Activated T-helper 1 cell treated with Interleukin-2 at 50 U/mL for 16 hours (primary cell): ENCODE results near the gene FAM13C.

Experiments used
- DNase-seq: peaks from one replicate; pipeline ENCODE4 v3.0.0-alpha.2; 2020; ENCODE audit warnings: low read depth

Gene FAM13C

DNA sequence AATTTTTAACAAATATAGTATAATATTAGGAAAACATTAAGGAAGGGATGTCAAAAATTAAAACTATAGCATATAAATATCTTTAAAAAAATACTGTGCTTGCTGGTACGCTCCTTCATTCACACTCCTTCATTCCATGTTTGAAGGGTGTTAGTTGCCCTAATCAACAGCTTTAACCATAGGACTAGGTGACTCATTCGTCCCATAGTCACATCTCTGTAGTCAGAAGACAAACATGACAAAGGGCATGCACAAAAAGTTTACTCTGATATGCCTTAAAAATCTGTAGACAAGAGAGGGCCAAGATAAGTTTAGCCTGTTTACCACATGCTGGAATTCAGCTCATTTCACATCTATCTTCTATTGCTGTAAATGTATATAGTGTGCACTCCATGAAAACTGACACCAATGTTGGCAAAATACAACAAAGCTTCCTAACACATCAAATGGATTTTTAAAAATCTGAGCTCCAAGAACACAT, 646 bp downstream of the FAM13C start:
- no peak for DNase-seq

DNA sequence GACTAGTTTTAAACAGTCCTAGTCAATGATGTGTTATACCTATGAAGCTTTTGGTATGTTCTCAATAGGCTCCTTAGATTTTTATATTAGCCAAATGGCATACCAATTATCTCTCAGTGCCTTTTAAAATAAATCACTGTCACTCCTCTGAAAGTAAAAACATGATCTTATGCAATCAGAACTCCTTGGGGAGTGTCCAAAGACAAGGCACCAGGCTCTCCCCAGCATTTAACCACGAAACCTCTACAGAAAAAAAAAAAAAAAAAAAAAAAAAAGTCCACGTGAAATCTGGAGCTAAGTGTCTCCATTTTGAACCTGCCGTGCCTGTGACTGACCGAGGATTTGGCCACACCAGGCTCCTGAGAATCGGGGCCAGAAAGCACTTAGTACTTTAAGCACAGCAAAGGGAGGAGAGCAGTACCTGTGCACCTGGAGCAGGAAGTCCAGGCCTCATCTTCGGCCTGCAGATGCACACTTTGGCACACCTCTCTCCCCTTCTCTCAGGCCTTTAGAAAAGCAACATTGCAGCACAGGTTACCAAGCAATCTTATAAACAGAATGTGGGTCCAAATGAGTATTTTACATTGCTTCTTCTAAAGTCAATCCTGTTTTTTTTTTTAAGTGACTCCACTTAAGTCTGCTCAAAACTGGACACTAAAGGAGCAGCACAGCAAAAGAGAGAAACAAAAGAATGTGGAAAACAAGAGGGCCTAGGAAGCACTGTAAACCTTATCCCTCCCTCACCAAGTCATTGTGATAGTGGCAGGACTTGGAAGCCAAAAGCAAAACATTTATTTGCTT, 1.5 kb downstream of the FAM13C start:
- no peak for DNase-seq

DNA sequence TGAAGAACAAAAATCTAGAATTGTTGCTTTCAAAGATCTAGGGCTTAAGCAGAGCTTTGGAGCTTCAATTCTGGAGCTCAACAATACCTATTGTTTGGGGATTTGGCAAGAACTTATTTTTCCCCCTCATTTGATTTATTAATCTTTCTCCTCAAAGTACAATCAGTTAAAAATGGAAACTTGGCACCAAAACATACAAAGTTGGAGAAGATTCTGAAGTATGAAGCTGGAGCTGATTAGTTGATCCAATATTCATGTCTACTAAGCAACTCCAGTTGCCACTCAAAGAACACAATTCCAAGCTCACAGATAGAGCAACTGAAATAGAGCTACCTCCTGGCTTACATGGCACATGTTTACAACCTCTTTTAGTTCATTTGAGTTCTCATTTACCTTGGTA, 3.8 kb downstream of the FAM13C start:
- no peak for DNase-seq

DNA sequence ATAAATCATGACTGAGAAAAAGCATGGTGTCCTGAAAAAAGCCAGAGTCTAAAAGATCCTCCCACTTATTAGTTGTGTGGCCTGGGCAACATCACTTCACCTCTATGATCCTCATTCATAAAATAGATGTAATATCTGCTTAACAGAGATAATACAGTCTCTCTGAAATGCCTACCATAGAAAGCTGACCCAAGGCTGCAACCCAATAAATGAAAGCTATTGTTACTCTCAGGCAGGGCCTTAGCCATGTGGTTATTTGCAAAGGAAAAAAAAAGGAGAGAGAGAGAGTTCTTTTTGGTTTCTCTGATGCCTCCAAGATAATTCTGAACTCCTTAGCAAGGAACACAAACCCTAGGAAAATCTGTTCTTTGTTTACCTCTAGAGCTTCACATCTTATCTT, 7.9 kb downstream of the FAM13C start:
- no peak for DNase-seq

DNA sequence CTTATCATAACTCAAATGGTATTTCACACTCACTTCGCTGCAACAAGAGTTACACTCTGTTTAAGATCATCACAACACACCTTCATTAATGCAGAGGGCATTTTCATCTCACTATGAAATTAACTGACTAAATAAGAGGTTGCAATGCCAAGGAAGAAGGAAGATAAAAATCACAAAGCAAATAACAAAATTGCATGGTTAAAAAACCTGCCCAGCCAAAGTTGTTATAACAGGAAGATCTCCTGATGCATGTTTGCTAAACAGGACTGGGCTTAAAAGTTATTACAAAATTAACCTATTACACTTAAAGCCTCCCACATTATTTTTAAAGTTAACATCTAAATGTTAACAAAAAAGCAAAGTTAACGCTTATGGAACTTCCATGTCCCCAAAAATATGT, 11.8 kb downstream of the FAM13C start:
- DNase-seq, result no peak

DNA sequence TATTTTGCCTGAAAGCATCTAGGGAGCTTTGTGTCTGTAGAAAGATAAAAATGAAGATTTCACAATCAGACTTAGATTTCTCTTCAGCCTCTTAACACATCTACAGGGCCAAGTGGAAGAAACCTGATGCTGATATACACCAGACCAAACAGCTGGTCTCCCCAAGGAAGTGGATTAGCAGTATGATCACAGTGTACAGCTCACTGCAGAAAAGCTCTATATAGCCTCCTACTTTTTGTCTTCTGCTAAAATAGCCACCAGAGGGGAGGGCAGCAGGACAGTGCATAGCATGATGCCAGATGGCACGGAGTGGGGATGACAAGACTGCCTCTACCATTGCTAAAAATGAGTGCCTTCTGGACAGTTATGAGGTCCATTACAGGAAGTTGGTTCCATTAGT, 16.0 kb downstream of the FAM13C start:
- no peak for DNase-seq

DNA sequence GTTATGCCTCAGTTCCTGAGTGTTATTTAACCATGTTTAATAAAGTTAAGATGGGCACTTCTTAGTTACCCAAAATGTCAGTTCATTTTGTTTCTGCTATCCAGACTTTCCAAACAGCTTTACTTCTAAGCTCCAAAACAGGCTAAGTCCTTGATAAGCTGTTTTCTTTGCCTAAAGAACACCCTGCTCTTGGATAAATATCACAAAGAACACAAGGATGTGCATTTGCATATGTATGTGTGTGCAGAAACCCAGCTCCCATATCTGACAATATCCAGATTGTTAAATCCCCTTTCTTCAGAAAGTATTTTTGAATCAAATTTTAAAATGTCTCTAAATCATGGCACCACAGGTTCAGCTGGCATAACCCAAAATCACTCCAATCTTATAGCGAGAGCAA, 19.6 kb downstream of the FAM13C start:
- no peak for DNase-seq

DNA sequence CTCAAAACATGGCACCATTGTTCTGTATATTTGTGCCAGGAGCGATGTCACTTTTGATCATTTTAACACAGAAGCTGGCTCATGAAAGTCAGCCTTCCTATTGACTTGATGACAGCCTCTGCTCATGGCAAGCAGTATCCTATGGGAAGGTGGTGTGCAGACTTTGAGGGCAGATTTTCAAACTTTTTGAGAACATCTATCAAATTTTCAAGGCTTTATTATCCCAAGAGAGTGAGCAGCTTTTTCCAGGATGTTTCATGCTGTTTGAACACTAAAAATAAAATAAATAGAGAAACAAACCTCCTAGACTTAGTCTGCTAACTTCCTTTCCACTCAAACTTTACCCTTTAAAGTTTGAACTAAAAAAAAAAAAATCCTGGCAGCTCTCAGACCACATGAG, 20.3 kb downstream of the FAM13C start:
- DNase-seq, result no peak

DNA sequence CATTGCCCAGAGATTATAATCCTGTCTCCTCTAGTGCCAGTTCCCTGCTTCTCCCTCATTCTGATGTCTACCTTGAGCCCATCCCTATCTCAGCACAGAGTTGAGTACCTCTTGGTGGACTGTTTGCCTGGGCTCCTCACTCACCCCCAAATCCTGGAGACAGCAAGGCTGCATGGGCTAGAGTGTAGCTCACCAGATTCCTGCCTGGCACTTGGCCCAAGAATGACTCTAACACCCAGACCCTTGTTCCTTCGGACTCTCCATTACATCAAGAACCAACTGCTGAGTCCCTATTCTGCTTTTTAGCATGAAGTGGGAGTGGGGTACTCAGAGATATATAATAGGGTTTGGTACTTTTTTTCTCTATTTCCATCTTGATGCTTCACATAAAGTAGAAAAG, 22.1 kb downstream of the FAM13C start:
- DNase-seq, result no peak

DNA sequence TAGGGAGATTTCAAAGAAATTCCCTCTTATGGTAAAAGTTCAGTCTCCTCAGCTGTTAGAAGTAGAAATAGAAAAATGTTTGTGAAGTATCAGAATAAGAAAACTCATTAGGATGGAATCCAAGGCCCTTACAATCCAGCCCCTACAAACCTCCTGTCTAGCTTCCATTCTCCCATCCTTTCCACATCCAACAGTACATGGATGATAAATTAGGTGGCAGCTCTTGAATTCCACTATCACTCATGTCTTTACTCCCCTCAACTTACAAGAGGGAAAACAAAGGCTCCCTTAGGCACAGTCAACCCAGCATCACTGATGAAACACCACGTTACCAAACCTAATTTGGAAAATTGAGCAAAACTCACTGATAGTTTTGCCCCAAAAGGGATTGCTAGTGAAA, 23.0 kb downstream of the FAM13C start:
- no peak for DNase-seq

DNA sequence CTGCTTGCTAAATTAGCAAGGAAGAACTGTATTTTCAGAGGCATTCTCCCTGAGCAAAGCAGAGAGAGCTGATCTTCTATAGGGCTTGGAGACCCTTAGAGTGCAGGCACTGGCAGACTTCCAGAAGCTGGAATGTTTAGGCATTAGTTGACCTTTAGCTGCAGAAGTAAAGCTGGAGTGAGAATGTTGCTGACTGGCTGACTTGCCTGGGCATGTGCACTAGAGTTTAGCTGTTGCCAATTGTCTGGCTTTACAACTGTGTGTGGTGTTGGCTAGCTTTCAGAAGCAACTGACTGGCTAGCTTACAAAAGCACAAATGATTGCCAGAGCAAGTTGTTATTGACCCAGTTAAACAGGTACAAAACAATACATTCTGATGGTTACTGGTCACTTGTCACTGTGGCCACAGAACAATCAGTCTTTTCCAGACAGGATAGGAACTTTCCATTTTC, 25.1 kb downstream of the FAM13C start:
- DNase-seq, result no peak

DNA sequence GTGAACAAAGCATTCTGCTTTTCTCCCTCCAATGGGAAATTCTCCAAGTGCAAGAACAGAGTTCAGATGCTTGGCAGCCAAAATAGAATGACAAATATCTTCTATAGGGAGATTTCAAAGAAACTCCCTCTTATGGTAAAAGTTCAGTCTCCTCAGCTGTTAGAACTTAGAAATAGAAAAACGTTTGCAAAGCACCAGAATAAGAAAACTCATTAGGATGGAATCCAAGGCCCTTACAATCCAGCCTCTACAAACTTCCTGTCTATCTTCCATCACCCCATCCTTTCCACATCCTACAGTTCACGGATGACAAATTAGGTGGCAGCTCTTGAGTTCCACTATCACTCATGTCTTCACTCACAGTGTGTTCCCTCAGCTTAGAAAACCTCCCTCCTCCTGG, 25.7 kb downstream of the FAM13C start:
- no peak for DNase-seq

DNA sequence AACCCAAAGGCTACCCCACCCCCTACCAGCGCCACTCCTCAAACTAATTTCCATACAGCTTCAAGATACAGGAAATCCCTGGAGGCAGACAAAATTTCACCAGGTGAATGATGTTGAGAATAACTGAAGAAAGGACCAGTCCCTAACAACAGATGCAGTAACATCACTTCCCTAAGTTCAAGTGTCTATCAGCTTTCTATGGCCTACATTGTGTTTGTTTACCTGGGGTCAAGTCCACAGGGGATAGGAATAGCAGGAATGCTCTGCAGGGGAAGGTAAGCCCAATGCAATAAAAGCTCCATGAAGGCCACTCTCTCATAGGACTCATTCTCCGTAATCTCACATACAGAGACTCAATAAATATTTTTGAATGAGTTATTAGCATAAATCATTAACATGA, 26.9 kb downstream of the FAM13C start:
- DNase-seq, result no peak

DNA sequence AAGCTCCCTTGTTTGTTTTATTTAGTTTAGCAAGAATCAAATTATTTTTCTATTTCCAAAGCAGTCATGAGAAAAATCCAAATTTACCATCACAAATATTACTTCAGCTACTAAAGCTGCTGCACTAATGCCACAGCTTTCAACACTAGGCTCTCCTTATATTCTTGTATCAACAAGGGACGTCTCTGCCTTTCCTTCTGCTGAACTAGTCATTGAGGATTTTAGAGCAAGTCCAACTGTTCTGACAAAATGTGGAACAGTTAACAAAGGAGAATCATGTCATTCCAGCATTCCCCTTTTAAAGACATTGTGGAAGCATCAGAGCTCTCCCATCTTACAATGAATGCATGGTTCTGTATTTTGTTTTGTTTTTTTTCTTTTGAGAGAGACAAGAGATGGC, 28.6 kb downstream of the FAM13C start:
- DNase-seq, result no peak

DNA sequence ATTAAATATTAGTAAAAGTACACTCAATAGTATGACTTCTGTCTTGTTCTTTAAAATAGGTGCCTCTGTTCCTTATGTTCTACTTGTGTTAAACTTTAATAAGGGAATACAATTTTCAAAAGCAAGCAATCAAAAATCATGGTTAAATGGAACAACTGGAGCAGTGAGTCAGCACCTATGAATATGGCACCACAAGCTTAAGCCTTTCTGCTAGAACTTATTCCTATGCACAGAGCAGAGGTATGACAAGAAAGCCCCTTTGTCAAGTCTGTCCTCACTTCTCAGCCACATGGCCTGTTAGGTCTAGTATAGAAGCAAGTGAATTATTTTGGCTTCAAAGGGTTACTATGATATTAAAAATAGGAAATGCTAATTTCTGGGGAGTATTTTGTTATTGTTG, 29.8 kb downstream of the FAM13C start:
- no peak for DNase-seq

DNA sequence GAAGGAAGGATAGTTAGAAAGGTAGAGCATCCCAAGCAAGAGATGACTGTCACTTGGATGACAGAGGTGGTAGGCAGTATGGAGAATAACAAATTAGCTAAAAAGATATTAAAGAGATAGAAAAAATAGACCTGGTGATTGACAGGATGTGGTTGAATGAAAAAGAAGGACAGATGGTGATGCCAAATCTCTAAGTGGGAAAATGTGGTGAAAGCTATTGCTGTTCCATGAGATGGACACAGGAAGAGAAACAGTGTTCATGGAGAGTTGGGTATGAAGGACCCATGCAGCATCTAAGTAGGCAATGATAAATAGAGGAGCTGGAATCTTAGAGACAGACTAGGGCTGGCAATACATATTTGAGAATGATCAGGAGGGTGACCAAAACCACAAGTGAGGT, 30.7 kb downstream of the FAM13C start:
- no peak for DNase-seq

DNA sequence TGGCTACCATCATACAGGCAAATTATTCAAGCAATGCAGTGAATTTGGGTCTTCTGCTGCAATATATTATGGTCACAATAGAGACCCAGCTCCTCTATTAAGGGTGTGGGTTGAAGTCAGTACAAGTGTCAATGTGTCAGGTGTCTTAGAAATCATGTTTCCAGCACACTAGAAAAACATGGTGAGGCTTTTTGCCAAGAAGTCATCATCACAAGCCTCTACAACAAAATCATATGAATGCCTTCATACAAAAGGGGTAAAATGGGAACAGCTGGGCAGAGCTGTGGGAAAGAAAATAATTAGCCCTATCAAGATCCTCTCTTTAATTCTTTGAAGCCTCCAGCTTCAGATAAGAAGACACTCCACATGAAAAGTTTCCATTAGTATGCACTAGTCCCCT, 37.2 kb downstream of the FAM13C start:
- DNase-seq, result no peak

DNA sequence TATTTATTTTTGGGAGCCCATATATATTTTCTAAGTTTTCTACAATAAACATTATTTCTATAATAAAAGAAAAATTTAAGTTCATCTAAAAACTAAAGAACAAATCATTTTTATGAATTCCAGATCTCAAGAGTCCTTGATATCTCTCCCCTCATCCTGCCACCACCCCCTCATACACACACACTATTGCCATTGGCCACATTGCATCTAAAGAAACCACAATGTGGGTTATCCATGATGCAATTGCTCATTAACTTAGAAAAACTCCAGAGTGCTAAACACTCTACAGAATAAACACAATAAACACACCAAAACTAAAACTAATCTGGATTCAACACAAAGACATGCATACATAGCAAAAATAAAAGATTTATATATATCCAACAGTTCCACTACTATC, 37.8 kb downstream of the FAM13C start:
- DNase-seq, result no peak

DNA sequence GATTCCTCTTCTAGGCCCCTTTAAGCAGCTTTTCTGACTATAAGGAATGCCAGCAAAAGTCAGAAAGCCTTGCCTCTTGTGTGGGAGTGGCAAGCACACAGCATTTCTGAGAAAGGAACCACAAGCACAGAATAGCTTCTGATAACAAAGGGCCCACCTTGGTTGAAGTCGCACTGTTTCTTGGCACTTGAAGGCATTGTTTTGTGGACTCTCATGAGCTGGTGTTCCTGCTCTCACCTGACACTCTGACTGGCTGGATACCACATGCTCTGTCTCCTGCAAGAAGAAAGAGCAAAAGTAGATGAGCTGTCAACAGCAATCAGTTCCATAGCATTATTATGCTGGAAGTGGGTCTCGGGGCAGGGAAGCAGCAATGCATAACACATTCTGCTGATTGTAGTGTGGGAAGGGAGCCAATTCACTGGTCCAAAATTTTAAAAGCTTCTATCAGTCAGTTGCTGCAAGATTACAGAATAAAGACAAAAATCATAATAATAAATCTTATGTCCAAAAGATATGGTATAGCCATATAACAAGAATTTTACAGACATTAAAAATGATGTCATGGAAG, 38.4 kb downstream of the FAM13C start:
- DNase-seq, result no peak

DNA sequence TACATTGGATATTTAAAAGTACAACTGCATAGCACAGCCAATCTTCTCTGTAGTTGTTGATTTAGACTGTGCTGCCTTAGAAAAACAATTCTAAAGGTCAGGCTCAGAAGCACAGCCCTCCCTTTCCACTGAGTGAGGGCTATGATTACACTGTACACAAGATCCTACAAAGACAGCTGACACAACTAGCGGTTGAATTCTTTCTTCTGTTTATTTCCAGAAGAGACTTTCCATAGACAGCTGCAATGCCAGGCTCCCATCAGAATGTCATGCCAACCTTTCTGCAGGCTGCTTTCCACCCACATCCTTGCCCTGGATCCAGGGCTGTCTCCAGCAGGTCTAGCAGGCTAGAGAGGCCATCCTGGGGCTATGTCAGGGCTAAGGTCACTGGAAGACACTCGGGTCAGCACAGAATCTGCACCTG, 39.3 kb downstream of the FAM13C start:
- no peak for DNase-seq

DNA sequence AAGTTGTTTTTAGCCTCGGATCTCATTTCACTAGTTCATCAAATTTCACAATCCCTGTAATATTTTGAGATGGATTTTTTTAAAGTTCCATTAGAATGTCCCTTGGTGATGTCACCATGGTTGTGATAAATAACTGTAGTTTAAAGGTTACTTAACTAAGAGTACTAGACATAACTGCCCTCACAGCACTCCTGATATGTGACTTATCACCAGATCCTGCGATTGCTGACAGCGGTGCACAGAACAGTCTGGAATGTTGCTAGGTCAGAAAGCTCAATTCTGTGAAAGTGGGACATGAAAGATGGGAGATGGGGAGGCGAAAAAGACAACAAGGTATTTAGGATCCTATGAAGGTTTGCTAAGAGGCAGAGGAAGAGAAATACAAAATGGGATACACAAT, 40.2 kb downstream of the FAM13C start:
- no peak for DNase-seq

DNA sequence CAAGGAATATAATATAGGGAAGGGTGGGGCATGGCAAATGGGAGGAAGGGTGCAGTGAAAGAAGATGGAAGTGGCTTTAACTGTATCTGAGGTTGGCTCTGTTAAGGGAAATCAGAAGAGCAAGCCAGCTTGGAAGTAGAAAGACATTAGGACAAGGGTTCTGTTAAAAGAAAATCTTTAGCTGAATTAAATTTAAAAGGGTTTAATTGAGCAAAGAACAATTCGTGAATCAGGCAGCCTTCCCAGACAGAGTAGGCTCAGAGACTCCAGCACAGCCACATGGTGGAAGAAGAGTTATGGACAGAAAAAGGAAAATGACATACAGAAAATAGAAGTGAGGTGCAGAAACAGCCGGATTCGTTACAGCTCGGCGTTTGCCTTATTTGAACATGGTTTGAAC, 42.0 kb downstream of the FAM13C start:
- no peak for DNase-seq

DNA sequence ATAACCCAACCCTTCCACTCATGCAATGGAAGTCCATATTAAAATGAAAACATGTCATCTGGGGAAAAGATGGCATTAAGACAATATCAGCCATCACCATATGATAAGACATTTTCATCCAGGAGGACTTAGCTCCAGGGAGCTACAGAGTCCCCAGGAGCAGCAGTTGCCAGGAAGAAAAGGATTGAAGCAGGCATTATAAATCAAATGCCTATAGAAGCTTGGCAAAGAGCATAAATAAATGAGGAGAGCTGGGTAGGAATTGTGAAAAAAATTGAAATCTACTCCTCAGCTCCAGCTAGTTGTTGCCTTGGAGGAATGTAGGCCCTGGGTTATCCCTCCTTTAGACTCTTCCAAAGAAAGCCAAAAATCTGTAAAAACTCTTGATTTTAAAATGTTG, 42.5 kb downstream of the FAM13C start:
- no peak for DNase-seq

DNA sequence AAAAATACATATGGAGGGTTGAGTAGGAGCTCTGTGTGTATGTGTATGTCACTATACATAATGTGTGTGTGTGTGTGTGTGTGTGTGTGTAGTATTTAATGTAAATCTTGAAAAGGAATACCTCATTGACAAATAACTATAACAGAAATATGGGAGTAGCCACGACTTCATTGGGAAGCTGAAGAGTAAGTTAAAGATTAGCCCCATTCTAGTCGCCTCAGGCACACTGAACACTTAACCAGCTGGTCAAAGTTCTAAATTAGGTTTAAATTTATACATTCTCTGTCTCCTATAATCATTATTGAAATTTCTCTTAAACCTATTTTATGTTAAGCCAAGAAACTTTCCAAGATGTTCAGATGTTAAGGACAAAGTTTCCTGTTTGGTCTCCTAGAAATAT, 45.3 kb downstream of the FAM13C start:
- no peak for DNase-seq
